Esophagus muscularis mucosa (tissue), 3 donors: ENCODE results near the gene TMED10.

Source experiments
- POLR2A ChIP-seq: fragments of 450-650 bp; IDR thresholded peaks from one replicate; pipeline ENCODE4 v1.6.1; 2017; ENCODE audit warnings: antibody characterized with exemption, moderate library complexity, mild to moderate bottlenecking, low read depth
- TF ChIP-seq, protein P1 (sequence below), 3 experiments: fragments of 200-600 bp in 2 of 3; fragments of 450-650 bp in 1 of 3; sonication (generic) in 2 of 3; IDR thresholded peaks; one replicate each; pipeline ENCODE4 v1.5.1; 2017 to 2019; ENCODE audit warnings: antibody characterized with exemption in 3 of 3, mild to moderate bottlenecking in 2 of 3, moderate library complexity in 1 of 3

DNA sequence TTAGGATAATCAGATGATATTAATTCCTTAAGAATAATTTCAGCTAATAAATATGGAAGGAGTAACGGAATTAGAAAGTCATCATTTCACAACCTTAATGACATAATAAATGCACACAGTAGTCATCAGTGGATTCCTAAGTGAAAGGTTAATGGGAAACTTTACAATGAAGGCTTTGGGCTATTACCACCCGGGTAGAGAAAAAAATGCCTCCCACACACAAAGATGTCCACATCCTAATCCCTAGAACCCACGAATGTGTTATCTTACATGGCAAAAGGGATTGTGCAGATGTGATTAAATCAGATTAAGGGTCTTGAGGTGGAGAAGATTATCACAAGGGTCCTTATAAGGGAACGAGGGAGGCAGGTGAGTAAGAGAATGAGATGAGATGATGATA, 5.6 kb downstream of the TMED10 start:
- TF ChIP-seq, protein P1, sequence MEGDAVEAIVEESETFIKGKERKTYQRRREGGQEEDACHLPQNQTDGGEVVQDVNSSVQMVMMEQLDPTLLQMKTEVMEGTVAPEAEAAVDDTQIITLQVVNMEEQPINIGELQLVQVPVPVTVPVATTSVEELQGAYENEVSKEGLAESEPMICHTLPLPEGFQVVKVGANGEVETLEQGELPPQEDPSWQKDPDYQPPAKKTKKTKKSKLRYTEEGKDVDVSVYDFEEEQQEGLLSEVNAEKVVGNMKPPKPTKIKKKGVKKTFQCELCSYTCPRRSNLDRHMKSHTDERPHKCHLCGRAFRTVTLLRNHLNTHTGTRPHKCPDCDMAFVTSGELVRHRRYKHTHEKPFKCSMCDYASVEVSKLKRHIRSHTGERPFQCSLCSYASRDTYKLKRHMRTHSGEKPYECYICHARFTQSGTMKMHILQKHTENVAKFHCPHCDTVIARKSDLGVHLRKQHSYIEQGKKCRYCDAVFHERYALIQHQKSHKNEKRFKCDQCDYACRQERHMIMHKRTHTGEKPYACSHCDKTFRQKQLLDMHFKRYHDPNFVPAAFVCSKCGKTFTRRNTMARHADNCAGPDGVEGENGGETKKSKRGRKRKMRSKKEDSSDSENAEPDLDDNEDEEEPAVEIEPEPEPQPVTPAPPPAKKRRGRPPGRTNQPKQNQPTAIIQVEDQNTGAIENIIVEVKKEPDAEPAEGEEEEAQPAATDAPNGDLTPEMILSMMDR (IDR thresholded peaks at IDR 0.05): no peak
- no peak for TF ChIP-seq POLR2A
